HUES48 (cell line): ENCODE data around the gene RUNX2.

Experiments
- H3K27ac ChIP-seq: one replicate; pipeline ENCODE4 v1.7.0; 2013; ENCODE audit warnings: low read depth, low read length, inconsistent platforms
- H3K27me3 ChIP-seq: 2 replicates; pipeline ENCODE4 v1.6.1; 2013; ENCODE audit warnings: mild to moderate bottlenecking, low read length; ENCODE audit not compliant: control insufficient read depth, insufficient read depth
- H3K36me3 ChIP-seq: 2 replicates; pipeline ENCODE4 v1.6.1; 2013; ENCODE audit warnings: low read length; ENCODE audit not compliant: control insufficient read depth, insufficient read depth
- H3K4me1 ChIP-seq: 2 replicates; pipeline ENCODE4 v1.6.1; 2013; ENCODE audit warnings: mild to moderate bottlenecking, low read length; ENCODE audit not compliant: control insufficient read depth, insufficient read depth
- H3K4me3 ChIP-seq: 2 replicates; pipeline ENCODE4 v1.5.1; 2013; ENCODE audit warnings: mild to moderate bottlenecking, low read depth, low read length
- H3K9ac ChIP-seq: 2 replicates; pipeline ENCODE4 v1.6.1; 2013; ENCODE audit warnings: mild to moderate bottlenecking, low read depth, low read length, moderate library complexity
- H3K9me3 ChIP-seq: 2 replicates; pipeline ENCODE4 v1.6.1; 2013; ENCODE audit warnings: low read length; ENCODE audit not compliant: control insufficient read depth, insufficient read depth

The RUNX2 gene

DNA sequence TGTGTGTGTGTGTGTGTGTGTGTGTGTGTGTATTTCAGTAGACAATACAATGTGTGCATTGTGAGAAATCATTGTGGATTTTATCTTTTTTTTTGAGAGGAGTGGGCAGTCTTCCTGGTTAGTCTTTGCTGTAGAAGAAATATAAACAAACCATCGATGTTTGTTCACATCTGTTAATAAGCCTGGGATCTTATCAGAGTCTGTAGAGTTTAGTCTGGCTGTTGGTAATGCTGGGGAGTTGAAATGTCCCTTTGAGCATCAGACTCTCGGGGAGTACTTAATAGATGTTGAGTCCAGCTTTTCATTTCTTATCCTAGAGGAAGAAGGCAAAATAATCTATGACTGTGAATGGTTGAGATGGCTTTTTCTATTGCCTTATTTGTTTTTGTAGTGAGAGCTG, 146.2 kb downstream of the RUNX2 start:
- Histone ChIP-seq H3K27me3 (no peaks in the 10 kb centered on the region; the same call in 1 of the 2 replicates), H3K4me1 (0 out of 2 replicates have a peak, but pooled peaks cover 7% of the 10 kb centered on the region), H3K27ac (no peak overlapping the region), H3K9me3 (no peaks in the 10 kb centered on the region), H3K36me3 (no peaks in the 10 kb centered on the region), H3K9ac (no peak overlapping the region), H3K4me3 (no peak overlapping the region)

DNA sequence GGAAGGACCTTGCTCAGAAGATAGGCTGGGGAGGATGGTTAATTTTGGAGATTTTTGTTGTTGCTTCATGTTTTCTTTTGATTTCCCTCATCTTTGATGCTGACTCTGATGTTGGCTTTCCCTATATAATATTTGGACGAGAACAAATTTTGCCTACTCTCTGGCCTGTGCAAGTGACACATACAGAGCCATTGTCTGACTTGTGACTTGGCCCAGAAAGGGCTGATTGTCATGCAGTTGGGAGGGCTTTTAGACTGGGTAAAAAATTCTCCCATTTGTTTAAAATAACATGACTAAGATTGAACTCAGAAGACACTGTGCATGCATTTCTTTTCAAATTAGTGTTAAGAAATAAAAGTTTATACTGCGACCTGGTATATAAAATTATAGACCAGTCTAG, 148.2 kb downstream of the RUNX2 start:
- no peaks in the 10 kb centered on the region for H3K36me3 ChIP-seq
- no peaks in the 10 kb centered on the region for H3K9me3 ChIP-seq
- H3K27me3 ChIP-seq = no peaks in the 10 kb centered on the region; the same call in 1 of the 2 replicates
- no peak overlapping the region for H3K9ac ChIP-seq
- no peak overlapping the region for H3K4me3 ChIP-seq
- no peak overlapping the region for H3K27ac ChIP-seq
- H3K4me1 ChIP-seq = 0 out of 2 replicates have a peak, but pooled peaks cover 7% of the 10 kb centered on the region

DNA sequence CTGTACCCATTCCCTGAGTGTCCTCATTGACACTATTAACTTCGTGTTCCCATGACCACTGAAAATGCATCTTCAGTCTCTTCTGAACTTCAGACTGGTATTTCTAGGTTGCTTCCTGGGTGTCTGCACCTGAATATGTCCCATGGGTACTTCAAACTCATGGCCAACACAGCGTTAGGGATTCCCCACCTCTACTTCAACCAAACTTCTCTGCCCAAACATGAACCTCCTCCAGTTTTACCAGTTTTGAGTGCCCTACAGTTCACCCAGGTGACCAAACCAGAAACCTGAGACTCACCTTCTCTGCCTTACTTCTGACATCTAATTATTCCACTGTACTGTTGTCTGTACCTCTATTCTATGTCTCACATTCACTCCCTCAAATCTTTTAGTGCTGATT, 149.1 kb downstream of the RUNX2 start:
- Histone ChIP-seq H3K9ac (no peak overlapping the region), H3K27ac (no peak overlapping the region), H3K4me3 (no peak overlapping the region), H3K27me3 (no peaks in the 10 kb centered on the region; the same call in 1 of the 2 replicates), H3K9me3 (no peaks in the 10 kb centered on the region), H3K36me3 (no peaks in the 10 kb centered on the region), H3K4me1 (0 out of 2 replicates have a peak, but pooled peaks cover 7% of the 10 kb centered on the region)

DNA sequence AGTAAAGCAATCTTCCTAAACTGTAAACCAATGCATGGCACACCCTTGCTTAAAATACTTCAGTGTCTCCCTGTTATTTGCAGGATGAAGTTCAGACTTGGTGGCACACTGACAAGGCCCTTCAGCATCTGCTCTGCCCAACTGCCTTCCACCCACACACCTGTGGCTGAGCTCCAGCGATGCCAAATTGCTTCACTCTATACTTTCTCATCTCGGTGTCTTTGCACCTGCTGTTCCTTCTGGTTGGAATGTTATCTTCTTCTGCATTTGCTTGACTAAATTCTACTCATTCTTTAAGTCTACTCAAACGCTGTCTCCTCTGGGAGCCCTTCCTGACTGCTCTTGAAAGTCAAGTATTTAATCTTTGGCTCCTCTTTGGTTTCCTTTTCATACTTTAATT, 149.7 kb downstream of the RUNX2 start:
- Histone ChIP-seq H3K27ac (no peak overlapping the region), H3K27me3 (no peaks in the 10 kb centered on the region; the same call in 1 of the 2 replicates), H3K36me3 (no peaks in the 10 kb centered on the region), H3K4me3 (no peak overlapping the region), H3K9ac (no peak overlapping the region), H3K4me1 (0 out of 2 replicates have a peak, but pooled peaks cover 7% of the 10 kb centered on the region), H3K9me3 (no peaks in the 10 kb centered on the region)

GRCh38 chr6:45478240-45478639, 150.1 kb downstream of the RUNX2 start:
- no peaks in the 10 kb centered on the region; the same call in 1 of the 2 replicates for H3K27me3 ChIP-seq
- H3K36me3 ChIP-seq = no peaks in the 10 kb centered on the region
- H3K4me3 ChIP-seq = no peak overlapping the region
- no peak overlapping the region for H3K9ac ChIP-seq
- 0 out of 2 replicates have a peak, but pooled peaks cover 5% of the 10 kb centered on the region for H3K4me1 ChIP-seq
- no peaks in the 10 kb centered on the region for H3K9me3 ChIP-seq
- H3K27ac ChIP-seq = no peak overlapping the region

GRCh38 chr6:45479834-45480751, 152.0 kb downstream of the RUNX2 start:
- H3K27me3 ChIP-seq = no peaks in the 10 kb centered on the region
- H3K9me3 ChIP-seq = no peaks in the 10 kb centered on the region
- no peaks in the 10 kb centered on the region for H3K36me3 ChIP-seq
- no peaks in the 10 kb centered on the region for H3K4me1 ChIP-seq
- H3K9ac ChIP-seq = no peak overlapping the region
- no peak overlapping the region for H3K4me3 ChIP-seq
- H3K27ac ChIP-seq = no peak overlapping the region

- Histone ChIP-seq H3K9me3 (no peaks in the 10 kb centered on the region), H3K4me1 (no peaks in the 10 kb centered on the region), H3K27ac (no peak overlapping the region), H3K36me3 (no peaks in the 10 kb centered on the region), H3K4me3 (no peak overlapping the region), H3K9ac (no peak overlapping the region), H3K27me3 (no peaks in the 10 kb centered on the region)
These were observed 152.8 kb downstream of the RUNX2 start for GRCh38 chr6:45480752-45481415.

DNA sequence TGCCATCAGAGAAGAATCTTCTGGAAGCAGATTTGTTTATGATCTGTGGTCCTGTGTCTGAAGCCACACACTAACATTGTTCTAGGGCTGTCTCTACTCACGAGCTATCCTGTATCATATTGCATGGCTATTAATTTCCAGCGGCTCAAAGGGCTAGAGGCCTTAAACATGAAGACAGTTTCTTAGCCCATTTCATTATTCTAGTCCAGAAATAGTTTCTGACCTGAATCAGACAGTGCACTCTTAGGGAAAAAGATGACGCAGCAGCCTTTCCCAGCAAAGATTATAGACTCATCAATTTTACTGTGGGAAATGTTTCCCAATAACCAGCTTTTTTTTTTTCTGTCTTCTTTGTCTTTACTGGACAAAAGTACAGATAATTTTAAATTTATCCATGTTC, 154.9 kb downstream of the RUNX2 start:
- H3K27ac ChIP-seq = no peak overlapping the region

GRCh38 chr6:45483501-45483900, 155.4 kb downstream of the RUNX2 start:
- Histone ChIP-seq H3K9me3 (no peaks in the 10 kb centered on the region), H3K36me3 (no peaks in the 10 kb centered on the region), H3K27ac (no peak overlapping the region), H3K9ac (no peak overlapping the region), H3K27me3 (no peaks in the 10 kb centered on the region), H3K4me3 (no peak overlapping the region), H3K4me1 (no peaks in the 10 kb centered on the region)

More for the DNA sequence above, 154.9 kb downstream of the RUNX2 start:
- Histone ChIP-seq H3K9me3 (no peaks in the 10 kb centered on the region), H3K36me3 (no peaks in the 10 kb centered on the region), H3K4me1 (no peaks in the 10 kb centered on the region), H3K9ac (no peak overlapping the region), H3K4me3 (no peak overlapping the region), H3K27me3 (no peaks in the 10 kb centered on the region)

DNA sequence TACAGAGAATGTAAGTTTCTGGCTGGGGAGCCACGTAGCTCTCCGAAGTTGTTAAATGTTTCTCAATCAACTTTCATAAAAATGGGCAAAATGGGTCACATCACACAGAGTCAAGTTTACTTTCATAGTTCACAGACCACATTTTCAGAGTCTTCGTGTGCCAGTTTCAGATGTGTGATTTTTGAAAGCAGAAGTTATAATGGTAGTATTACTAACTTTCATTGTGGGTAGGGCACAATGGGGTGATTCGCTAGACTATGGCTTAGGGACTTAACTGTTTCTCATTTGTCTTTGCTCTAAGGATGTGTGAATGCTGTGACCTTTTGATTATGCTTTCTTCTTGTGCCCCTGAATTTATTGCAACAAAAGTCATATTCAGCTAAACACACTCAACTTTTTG, 158.6 kb downstream of the RUNX2 start:
- H3K27me3 ChIP-seq = no peaks in the 10 kb centered on the region
- H3K27ac ChIP-seq = no peak overlapping the region
- no peak overlapping the region for H3K4me3 ChIP-seq
- H3K9me3 ChIP-seq = no peaks in the 10 kb centered on the region
- H3K4me1 ChIP-seq = no peaks in the 10 kb centered on the region
- H3K9ac ChIP-seq = no peak overlapping the region
- H3K36me3 ChIP-seq = no peaks in the 10 kb centered on the region

DNA sequence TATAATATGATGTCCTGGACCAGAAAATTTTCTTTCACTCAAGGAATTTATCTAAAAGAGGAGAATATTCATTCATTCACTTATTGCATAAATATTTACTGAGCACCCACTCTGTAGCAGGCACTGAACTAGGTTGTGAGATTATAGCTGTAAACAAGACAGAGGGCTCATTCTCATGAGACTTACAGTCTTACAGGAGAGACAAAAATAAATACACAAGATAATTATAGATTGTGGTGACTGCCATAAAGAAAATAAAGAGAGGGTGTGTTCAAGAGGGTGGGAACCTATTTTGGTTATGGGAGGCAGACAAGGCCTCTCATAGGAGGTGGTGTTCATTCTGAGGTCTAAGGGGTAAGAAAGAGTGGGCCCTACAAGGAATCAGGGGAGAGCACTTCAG, 159.5 kb downstream of the RUNX2 start:
- Histone ChIP-seq H3K4me1 (no peaks in the 10 kb centered on the region; the same call in 1 of the 2 replicates), H3K9ac (no peak overlapping the region), H3K9me3 (no peaks in the 10 kb centered on the region), H3K27me3 (no peaks in the 10 kb centered on the region), H3K27ac (no peak overlapping the region), H3K36me3 (no peaks in the 10 kb centered on the region), H3K4me3 (no peak overlapping the region)
